ENCODE results near the gene IQSEC2. TPM values are rescaled to one million over a fixed set of nuclear protein-coding genes. Genes with fewer than 3 reads are reported as not detected.
A peak's percentile ranks its signal among the peaks of the same experiment; 100 is the strongest.

The IQSEC2 gene
- total RNA-seq, 1 experiment from 2014 or later = 20.7 TPM

DNA sequence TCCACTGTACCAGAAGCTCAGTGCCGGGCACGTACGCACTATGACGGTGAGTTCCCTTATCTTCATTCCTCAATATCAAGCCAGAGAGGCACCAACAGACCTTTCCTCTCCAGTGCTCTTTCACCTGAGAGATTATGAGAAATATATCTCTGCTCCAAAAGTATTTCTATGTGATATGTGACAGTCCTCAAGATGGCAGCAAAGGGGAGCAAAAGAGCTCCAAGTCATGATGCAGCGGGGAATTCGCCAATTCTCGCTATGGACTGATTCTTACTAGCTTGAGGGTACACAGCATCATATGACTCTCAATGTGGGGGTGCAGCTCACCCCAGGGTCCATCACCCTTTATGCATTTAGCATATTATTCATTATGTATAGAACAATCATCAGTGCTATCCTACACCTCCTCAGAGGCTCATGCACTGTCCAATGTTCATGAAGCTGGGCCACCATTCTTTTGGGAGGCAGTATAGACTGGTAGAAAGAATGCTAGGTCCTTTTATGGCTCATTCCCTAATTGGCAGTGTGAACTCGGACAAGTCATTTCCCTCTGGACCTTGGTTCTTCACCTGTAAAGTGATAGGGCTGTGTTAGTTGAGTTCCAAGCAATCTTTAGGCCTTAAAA is 12.8 kb upstream of the IQSEC2 start:
- intact Hi-C loops (cut with micrococcal nuclease) = no loop called here
- POLR2A ChIA-PET = no interaction called here
- no peaks in the 10 kb centered on the region for H3K9me3 ChIP-seq (ENCODE audit: control insufficient read depth in 1 of 2, insufficient read depth in 1 of 2, low read depth in 1 of 2, low read length in 2 of 2)
- ATAC-seq (peak; percentile 47; the same call in 1 of the 2 replicates), DNase-seq (ENCODE audit: low read depth, low spot score) (no peak)
- no peak overlapping the region for H3K9ac ChIP-seq (ENCODE audit: low read length)
- no peak overlapping the region for H3K4me3 ChIP-seq (replicated peaks in 1 of 2; ENCODE audit: low read depth in 1 of 2, low read length in 2 of 2)
- no peaks in the 10 kb centered on the region for H4K20me1 ChIP-seq (ENCODE audit: insufficient read depth)
- H2AFZ ChIP-seq (ENCODE audit: low read depth, low read length, poor library complexity, severe bottlenecking) = no peak overlapping the region
- RAD21 ChIA-PET (ENCODE audit: low non-redundant PET in 1 of 2, low total read pairs in 2 of 2, uncharacterized antibody in 2 of 2, unreplicated experiment in 2 of 2) = no interaction called here
- H3K79me2 ChIP-seq (ENCODE audit: insufficient read depth, low read length) = no peaks in the 10 kb centered on the region
- no peak overlapping the region for H3K4me2 ChIP-seq (ENCODE audit: low read length)
- no TSS peak for BruUV-seq (replicated peaks)
- H3K36me3 ChIP-seq (ENCODE audit: control insufficient read depth in 1 of 2, insufficient read depth in 2 of 2, low read length in 2 of 2) = no peaks in the 10 kb centered on the region
- CTCF ChIA-PET = interaction anchor here (0.9 to 1.3 kb wide), 4 partner anchors 11 to 142 kb away, joined by 3 to 10 read pairs (median 4); partner anchors contain the start of gene IQSEC2
- H3K9me2 ChIP-seq (ENCODE audit: insufficient read depth) = no peaks in the 10 kb centered on the region
- TF ChIP-seq, protein P1, sequence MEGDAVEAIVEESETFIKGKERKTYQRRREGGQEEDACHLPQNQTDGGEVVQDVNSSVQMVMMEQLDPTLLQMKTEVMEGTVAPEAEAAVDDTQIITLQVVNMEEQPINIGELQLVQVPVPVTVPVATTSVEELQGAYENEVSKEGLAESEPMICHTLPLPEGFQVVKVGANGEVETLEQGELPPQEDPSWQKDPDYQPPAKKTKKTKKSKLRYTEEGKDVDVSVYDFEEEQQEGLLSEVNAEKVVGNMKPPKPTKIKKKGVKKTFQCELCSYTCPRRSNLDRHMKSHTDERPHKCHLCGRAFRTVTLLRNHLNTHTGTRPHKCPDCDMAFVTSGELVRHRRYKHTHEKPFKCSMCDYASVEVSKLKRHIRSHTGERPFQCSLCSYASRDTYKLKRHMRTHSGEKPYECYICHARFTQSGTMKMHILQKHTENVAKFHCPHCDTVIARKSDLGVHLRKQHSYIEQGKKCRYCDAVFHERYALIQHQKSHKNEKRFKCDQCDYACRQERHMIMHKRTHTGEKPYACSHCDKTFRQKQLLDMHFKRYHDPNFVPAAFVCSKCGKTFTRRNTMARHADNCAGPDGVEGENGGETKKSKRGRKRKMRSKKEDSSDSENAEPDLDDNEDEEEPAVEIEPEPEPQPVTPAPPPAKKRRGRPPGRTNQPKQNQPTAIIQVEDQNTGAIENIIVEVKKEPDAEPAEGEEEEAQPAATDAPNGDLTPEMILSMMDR (IDR thresholded peaks at IDR 0.05 in 2 of 3, conservative IDR thresholded peaks at IDR 0.05 in 1 of 3; ENCODE audit: borderline replicate concordance in 1 of 3, insufficient read depth in 1 of 3, low read depth in 2 of 3, low read length in 2 of 3) = peak in 1 of 3 experiments; percentile 36; a peak in 2 of 6 replicates
- TF ChIP-seq, protein P2, sequence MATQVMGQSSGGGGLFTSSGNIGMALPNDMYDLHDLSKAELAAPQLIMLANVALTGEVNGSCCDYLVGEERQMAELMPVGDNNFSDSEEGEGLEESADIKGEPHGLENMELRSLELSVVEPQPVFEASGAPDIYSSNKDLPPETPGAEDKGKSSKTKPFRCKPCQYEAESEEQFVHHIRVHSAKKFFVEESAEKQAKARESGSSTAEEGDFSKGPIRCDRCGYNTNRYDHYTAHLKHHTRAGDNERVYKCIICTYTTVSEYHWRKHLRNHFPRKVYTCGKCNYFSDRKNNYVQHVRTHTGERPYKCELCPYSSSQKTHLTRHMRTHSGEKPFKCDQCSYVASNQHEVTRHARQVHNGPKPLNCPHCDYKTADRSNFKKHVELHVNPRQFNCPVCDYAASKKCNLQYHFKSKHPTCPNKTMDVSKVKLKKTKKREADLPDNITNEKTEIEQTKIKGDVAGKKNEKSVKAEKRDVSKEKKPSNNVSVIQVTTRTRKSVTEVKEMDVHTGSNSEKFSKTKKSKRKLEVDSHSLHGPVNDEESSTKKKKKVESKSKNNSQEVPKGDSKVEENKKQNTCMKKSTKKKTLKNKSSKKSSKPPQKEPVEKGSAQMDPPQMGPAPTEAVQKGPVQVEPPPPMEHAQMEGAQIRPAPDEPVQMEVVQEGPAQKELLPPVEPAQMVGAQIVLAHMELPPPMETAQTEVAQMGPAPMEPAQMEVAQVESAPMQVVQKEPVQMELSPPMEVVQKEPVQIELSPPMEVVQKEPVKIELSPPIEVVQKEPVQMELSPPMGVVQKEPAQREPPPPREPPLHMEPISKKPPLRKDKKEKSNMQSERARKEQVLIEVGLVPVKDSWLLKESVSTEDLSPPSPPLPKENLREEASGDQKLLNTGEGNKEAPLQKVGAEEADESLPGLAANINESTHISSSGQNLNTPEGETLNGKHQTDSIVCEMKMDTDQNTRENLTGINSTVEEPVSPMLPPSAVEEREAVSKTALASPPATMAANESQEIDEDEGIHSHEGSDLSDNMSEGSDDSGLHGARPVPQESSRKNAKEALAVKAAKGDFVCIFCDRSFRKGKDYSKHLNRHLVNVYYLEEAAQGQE (IDR thresholded peaks at IDR 0.05; ENCODE audit: low read depth) = no peak
- TF ChIP-seq SIN3A (IDR thresholded peaks at IDR 0.05; ENCODE audit: low read depth) = no peak
- TF ChIP-seq JUND (IDR thresholded peaks at IDR 0.05) = no peak
- TF ChIP-seq POLR2AphosphoS5 (IDR thresholded peaks at IDR 0.05; ENCODE audit: low read depth, low read length) = no peak
- no peak for TF ChIP-seq EGR1 (IDR thresholded peaks at IDR 0.05; ENCODE audit: low read depth)
- no peak for TF ChIP-seq ZFX (IDR thresholded peaks at IDR 0.05)
- peak; percentile 36 for TF ChIP-seq RAD21 (IDR thresholded peaks at IDR 0.05; ENCODE audit: low read depth)
- no peak for TF ChIP-seq ZNF274 (IDR thresholded peaks at IDR 0.05; ENCODE audit: low read depth, low read length)
- no peaks in the 10 kb centered on the region for H3K4me1 ChIP-seq (ENCODE audit: control insufficient read depth in 1 of 2, insufficient read depth in 2 of 2, low read length in 2 of 2)
- H3K27ac ChIP-seq (ENCODE audit: low read depth, low read length) = no peak overlapping the region
- H3K27me3 ChIP-seq (ENCODE audit: insufficient read depth, low read length) = no peaks in the 10 kb centered on the region

Measured in HCT116 (cell line).